Vagina (tissue), 2 donors: ENCODE data around the gene PLEKHG3. TPM values are rescaled to one million over a fixed set of nuclear protein-coding genes. Genes with fewer than 3 reads are reported as not detected.

Experiments used
- DNase-seq, 2 donors: peaks; one replicate each; pipeline ENCODE4 v3.0.0-alpha.2; 2017; ENCODE audit errors: extremely low spot score in 2 of 2
- H3K27ac ChIP-seq: fragments of 200-600 bp; sonication (generic); one replicate; pipeline ENCODE4 v1.5.1; 2019
- H3K27me3 ChIP-seq: fragments of 200-600 bp; sonication (generic); one replicate; pipeline ENCODE4 v1.5.1; 2019
- H3K36me3 ChIP-seq, 2 donors: fragments of 200-600 bp; sonication (generic); one replicate each; pipeline ENCODE4 v1.5.1; 2017 to 2019
- H3K4me1 ChIP-seq: fragments of 200-600 bp; sonication (generic); one replicate; pipeline ENCODE4 v1.5.1; 2019
- H3K4me3 ChIP-seq, 2 donors: fragments of 200-600 bp; sonication (generic); 1 replicate in 1 of 2; 2 replicates in 1 of 2; pipeline ENCODE4 v1.5.1; 2016 to 2019
- H3K9me3 ChIP-seq: fragments of 200-600 bp; sonication (generic); one replicate; pipeline ENCODE4 v1.5.1; 2019
- POLR2A ChIP-seq, 2 donors: fragments of 450-650 bp; IDR thresholded peaks; one replicate each; pipeline ENCODE4 v1.6.1; 2017; ENCODE audit warnings: antibody characterized with exemption in 2 of 2, mild to moderate bottlenecking in 2 of 2, moderate library complexity in 2 of 2
- POLR2AphosphoS5 ChIP-seq, 2 donors: sonication (generic); formaldehyde crosslinking; IDR thresholded peaks; one replicate each; pipeline ENCODE4 v1.9.0; 2017; ENCODE audit warnings: antibody characterized with exemption in 2 of 2, mild to moderate bottlenecking in 2 of 2, low read depth in 1 of 2; ENCODE audit not compliant: insufficient read depth in 1 of 2
- intact Hi-C: fragments of 100-400 bp; cut with DNase I; formaldehyde crosslinking; loops from one replicate; pipeline ENCODE4 v1.15.1; 2023
- total RNA-seq: library from RNA; depleted of rRNA; stranded (reverse); fragments of >200 nt; gene quantifications from one replicate; pipeline ENCODE4 v1.2.3, GENCODE V29; 2016
- TF ChIP-seq, protein P1 (sequence below), 3 experiments: fragments of 450-650 bp in 2 of 3; fragments of 200-600 bp in 1 of 3; sonication (generic) in 1 of 3; IDR thresholded peaks; one replicate each; pipeline ENCODE4 v1.5.1; 2017 to 2019; ENCODE audit warnings: antibody characterized with exemption in 3 of 3, mild to moderate bottlenecking in 2 of 3, moderate library complexity in 2 of 3

PLEKHG3 gene
- total RNA-seq, 1 donor from 2014 or later = 50.1 TPM

DNA sequence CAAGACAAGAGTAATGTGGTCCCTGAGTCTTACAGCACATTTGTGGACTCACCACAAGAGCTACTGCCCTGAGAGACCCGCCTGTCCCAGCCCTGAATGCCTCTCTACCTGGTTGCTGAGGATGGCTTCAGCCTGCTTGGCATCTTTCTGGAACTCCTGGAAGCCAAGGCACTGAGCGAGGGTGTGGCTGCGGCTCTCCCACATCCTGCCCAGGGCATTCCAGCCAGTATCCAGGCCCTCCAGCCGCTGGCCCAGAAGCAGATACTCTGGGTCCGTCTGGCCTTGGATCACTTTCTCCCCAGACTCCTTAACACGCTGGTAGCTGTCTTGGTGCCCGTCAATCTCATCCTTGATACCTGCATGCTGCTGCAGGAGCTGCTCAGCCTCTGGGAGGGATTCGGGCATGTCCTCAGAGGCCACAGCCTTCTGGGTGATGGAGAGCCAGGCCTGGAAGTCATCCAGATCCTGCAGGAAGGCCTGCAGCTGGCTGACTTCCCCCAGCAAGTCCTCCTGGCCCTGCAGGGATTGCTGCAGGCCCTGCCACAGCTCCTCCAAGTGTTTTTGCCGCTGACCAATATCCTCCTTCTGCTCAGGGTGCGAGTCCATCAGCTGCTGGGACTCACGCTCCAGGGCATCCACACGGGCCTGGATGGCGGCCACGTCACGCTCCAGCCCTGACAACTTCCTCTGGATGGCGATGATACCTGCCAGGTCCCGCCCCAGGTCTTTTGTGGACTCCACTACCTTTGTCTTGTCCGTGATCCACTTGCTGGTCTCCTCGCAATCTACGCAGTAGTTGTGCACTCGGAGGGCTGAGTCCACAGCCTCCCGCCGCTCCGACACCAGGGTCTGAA is 82.3 kb downstream of the PLEKHG3 start:
- H3K27ac ChIP-seq = no peak overlapping the region
- H3K27me3 ChIP-seq = no peaks in the 10 kb centered on the region
- DNase-seq = no peak
- TF ChIP-seq POLR2A (IDR thresholded peaks at IDR 0.05) = no peak
- TF ChIP-seq, protein P1, sequence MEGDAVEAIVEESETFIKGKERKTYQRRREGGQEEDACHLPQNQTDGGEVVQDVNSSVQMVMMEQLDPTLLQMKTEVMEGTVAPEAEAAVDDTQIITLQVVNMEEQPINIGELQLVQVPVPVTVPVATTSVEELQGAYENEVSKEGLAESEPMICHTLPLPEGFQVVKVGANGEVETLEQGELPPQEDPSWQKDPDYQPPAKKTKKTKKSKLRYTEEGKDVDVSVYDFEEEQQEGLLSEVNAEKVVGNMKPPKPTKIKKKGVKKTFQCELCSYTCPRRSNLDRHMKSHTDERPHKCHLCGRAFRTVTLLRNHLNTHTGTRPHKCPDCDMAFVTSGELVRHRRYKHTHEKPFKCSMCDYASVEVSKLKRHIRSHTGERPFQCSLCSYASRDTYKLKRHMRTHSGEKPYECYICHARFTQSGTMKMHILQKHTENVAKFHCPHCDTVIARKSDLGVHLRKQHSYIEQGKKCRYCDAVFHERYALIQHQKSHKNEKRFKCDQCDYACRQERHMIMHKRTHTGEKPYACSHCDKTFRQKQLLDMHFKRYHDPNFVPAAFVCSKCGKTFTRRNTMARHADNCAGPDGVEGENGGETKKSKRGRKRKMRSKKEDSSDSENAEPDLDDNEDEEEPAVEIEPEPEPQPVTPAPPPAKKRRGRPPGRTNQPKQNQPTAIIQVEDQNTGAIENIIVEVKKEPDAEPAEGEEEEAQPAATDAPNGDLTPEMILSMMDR (IDR thresholded peaks at IDR 0.05) = no peak
- TF ChIP-seq POLR2AphosphoS5 (IDR thresholded peaks at IDR 0.05; ENCODE audit: insufficient read depth in 1 of 2, low read depth in 1 of 2) = no peak
- no peaks in the 10 kb centered on the region for H3K9me3 ChIP-seq
- H3K36me3 ChIP-seq = no peaks in the 10 kb centered on the region
- intact Hi-C loops = no loop called here
- H3K4me3 ChIP-seq = no peak overlapping the region
- H3K4me1 ChIP-seq = no peaks in the 10 kb centered on the region

DNA sequence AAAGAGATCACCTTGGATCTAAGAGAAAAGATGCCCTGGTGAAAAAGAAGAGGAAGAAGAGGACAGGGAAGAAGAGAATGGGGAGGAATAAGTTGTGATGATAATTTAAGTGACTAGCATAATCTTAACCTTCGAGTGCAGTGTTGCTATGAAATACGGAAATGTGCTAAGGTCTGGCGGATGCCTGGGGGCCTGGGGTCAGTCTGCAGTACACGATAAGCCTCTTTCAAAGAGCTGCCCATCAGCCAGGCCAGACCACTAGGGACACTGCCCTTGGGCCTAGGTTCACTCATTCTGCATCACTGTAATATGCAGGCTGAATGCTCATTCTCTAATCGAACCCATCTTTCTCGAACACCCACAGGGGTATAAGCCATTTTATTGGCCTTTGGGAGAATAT is 83.4 kb downstream of the PLEKHG3 start:
- no peak overlapping the region for H3K27ac ChIP-seq
- no peaks in the 10 kb centered on the region for H3K9me3 ChIP-seq
- intact Hi-C loops = no loop called here
- no peaks in the 10 kb centered on the region for H3K4me1 ChIP-seq
- H3K36me3 ChIP-seq = no peaks in the 10 kb centered on the region
- H3K4me3 ChIP-seq = no peak overlapping the region
- TF ChIP-seq POLR2AphosphoS5 (IDR thresholded peaks at IDR 0.05; ENCODE audit: insufficient read depth in 1 of 2, low read depth in 1 of 2) = no peak
- TF ChIP-seq, protein P1 (IDR thresholded peaks at IDR 0.05) = no peak
- no peak for TF ChIP-seq POLR2A (IDR thresholded peaks at IDR 0.05)
- no peak for DNase-seq
- no peaks in the 10 kb centered on the region for H3K27me3 ChIP-seq

DNA sequence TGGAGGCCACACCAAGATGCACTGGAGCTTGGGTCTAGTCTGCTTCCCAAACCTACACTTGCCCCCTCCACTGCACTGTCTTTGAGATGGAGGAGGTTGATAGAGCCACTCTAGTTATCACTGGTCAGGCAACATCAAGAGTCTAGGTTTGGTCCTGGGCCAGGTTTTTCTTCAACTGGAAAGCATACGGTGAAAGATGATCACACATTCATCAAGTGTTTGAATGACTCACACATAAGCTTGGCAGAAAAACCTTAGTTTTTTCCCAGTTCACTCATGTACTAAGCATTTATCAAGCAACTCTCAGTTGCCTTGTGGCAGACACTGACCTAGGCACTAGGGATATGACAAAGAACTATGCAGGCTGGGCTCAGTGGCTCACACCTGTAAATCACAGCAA is 84.5 kb downstream of the PLEKHG3 start:
- TF ChIP-seq POLR2A (IDR thresholded peaks at IDR 0.05) = no peak

DNA sequence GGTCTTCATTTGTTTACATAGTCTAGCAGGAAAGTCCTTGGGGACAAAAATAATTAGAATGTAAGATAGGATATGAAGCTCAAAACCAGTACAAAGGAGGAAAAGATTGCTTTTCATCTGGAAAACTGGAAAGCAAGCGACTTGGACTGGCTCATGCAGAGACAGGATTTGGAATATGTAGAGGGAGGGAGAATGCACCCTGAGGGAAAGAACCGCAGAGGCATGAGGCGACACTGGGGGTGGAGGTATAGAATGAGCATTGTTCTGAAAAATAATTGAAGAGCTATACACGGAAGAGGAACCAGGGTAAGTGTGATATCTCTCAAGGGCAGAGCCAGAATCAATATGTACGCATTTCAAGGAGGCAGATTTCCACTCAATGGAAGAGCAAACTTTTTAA is 85.5 kb downstream of the PLEKHG3 start:
- Histone ChIP-seq H3K9me3 (no peaks in the 10 kb centered on the region), H3K27me3 (no peaks in the 10 kb centered on the region), H3K27ac (no peak overlapping the region), H3K4me1 (no peaks in the 10 kb centered on the region), H3K36me3 (no peaks in the 10 kb centered on the region), H3K4me3 (no peak overlapping the region)
- intact Hi-C loops = no loop called here
- no peak for DNase-seq
- no peak for TF ChIP-seq POLR2AphosphoS5 (IDR thresholded peaks at IDR 0.05; ENCODE audit: insufficient read depth in 1 of 2, low read depth in 1 of 2)
- no peak for TF ChIP-seq POLR2A (IDR thresholded peaks at IDR 0.05)
- TF ChIP-seq, protein P1 (IDR thresholded peaks at IDR 0.05) = no peak

More for the DNA sequence above, 84.5 kb downstream of the PLEKHG3 start:
- Histone ChIP-seq H3K9me3 (no peaks in the 10 kb centered on the region), H3K36me3 (no peaks in the 10 kb centered on the region), H3K27ac (no peak overlapping the region), H3K4me1 (no peaks in the 10 kb centered on the region), H3K4me3 (no peak overlapping the region), H3K27me3 (no peaks in the 10 kb centered on the region)
- DNase-seq = no peak
- intact Hi-C loops = no loop called here

DNA sequence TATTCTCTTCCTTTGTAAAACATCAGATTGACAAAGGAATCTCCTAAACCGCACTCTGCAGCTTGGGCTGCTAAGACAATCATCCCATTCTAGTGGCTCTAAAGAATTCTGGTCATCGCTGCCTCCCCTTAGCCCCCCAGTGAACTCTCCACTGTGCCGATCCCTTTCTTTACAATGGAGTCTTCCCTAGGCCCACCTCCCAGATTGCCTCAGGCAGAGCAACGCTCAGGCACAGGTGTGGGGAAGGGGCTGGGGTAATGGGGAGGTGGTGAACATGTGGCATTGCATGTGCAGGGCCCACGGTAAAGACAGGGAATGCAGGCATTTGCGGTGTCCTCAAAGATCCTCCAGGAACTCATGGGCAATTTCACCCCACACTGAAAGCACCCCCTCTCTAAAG is 86.3 kb downstream of the PLEKHG3 start:
- TF ChIP-seq POLR2A (IDR thresholded peaks at IDR 0.05) (no peak), POLR2AphosphoS5 (IDR thresholded peaks at IDR 0.05; ENCODE audit: insufficient read depth in 1 of 2, low read depth in 1 of 2) (no peak)
- TF ChIP-seq, protein P1 (IDR thresholded peaks at IDR 0.05) = no peak
- H3K4me1 ChIP-seq = no peaks in the 10 kb centered on the region
- no peak overlapping the region for H3K27ac ChIP-seq
- no peaks in the 10 kb centered on the region for H3K36me3 ChIP-seq
- no peaks in the 10 kb centered on the region for H3K27me3 ChIP-seq
- H3K4me3 ChIP-seq = no peak overlapping the region
- intact Hi-C loops = no loop called here
- no peaks in the 10 kb centered on the region for H3K9me3 ChIP-seq
- no peak for DNase-seq
